NB4 (cell line): Measurements from ENCODE around the gene ZNF618.

ENCODE experiments used
- DNase-seq: peaks from one replicate; pipeline ENCODE4 v3.0.0; 2010; ENCODE audit warnings: low read depth
- H3K4me3 ChIP-seq: one replicate; pipeline ENCODE4 v1.5.1; 2011; ENCODE audit warnings: mild to moderate bottlenecking, low read depth, low read length, moderate library complexity
- CTCF ChIP-seq: IDR thresholded peaks from one replicate; pipeline ENCODE4 v1.5.1; 2012; ENCODE audit warnings: low read depth, low read length
- MAX ChIP-seq: IDR thresholded peaks from 2 replicates; pipeline ENCODE4 v1.6.1; 2011; ENCODE audit warnings: low read depth, low read length
- MYC ChIP-seq: IDR thresholded peaks from 2 replicates; pipeline ENCODE4 v1.6.1; 2011; ENCODE audit warnings: low read depth, low read length
- POLR2A ChIP-seq: IDR thresholded peaks from 2 replicates; pipeline ENCODE4 v1.6.1; 2011; ENCODE audit warnings: mild to moderate bottlenecking; ENCODE audit not compliant: insufficient read length; ENCODE audit errors: extremely low read depth

ZNF618 gene

GRCh38 chr9:113949571-113950078 lies 73.5 kb downstream of the ZNF618 start:
- H3K4me3 ChIP-seq = no peak overlapping the region
- TF ChIP-seq MYC (no peak), CTCF (no peak)
- DNase-seq = no peak

GRCh38 chr9:113950195-113951031 lies 74.3 kb downstream of the ZNF618 start:
- DNase-seq = no peak
- TF ChIP-seq CTCF (no peak), POLR2A (no peak), MYC (no peak), MAX (no peak)
- no peak overlapping the region for H3K4me3 ChIP-seq

GRCh38 chr9:113951032-113951372 lies 74.9 kb downstream of the ZNF618 start:
- TF ChIP-seq CTCF = no peak
- no peak for TF ChIP-seq POLR2A
- TF ChIP-seq MYC = no peak
- no peak for TF ChIP-seq MAX
- no peak for DNase-seq
- H3K4me3 ChIP-seq = no peak overlapping the region

- TF ChIP-seq POLR2A (no peak), CTCF (no peak), MYC (no peak), MAX (no peak)
- no peak for DNase-seq
- no peak overlapping the region for H3K4me3 ChIP-seq
Observed at GRCh38 chr9:113952676-113953075, 76.6 kb downstream of the ZNF618 start.

GRCh38 chr9:113953531-113953930 lies 77.4 kb downstream of the ZNF618 start:
- no peak for DNase-seq
- TF ChIP-seq POLR2A (no peak), MAX (no peak), MYC (no peak), CTCF (no peak)
- no peak overlapping the region for H3K4me3 ChIP-seq
